ENCODE data around the gene SPACA5. TPM values are rescaled to one million over a fixed set of nuclear protein-coding genes. Genes with fewer than 3 reads are reported as not detected.

SPACA5 gene
- total and polyA plus RNA-seq, 2 donors (not counting 3 experiments of a cell fraction or from before 2014, with no cell fraction given): not detected

- Histone ChIP-seq H3K4me1 (ENCODE audit: control insufficient read depth, extremely low read depth, insufficient read depth, low read length) (no peaks in the 10 kb centered on the region), H3K4me2 (ENCODE audit: insufficient read depth, low read length) (no peak overlapping the region), H3K79me2 (ENCODE audit: control insufficient read depth, insufficient read depth, low read length) (no peaks in the 10 kb centered on the region), H3K36me3 (ENCODE audit: control insufficient read depth in 2 of 2, extremely low read depth in 1 of 2, insufficient read depth in 2 of 2, low read length in 2 of 2) (peaks cover 0 to 2% of the 10 kb centered on the region in 2 experiments), H3K9me1 (replicated peaks; ENCODE audit: control insufficient read depth, extremely low read depth, insufficient read depth, low read length) (no peaks in the 10 kb centered on the region), H2AFZ (ENCODE audit: low read depth, low read length) (no peak overlapping the region), H3K27ac (ENCODE audit: insufficient read depth, low read depth, low read length) (no peak overlapping the region), H3K27me3 (ENCODE audit: control insufficient read depth in 2 of 2, insufficient read depth in 2 of 2, low read length in 2 of 2) (no peaks in the 10 kb centered on the region), H4K20me1 (replicated peaks; ENCODE audit: control insufficient read depth, extremely low read depth, insufficient read depth, low read length) (no peaks in the 10 kb centered on the region), H3K9ac (replicated peaks; ENCODE audit: extremely low read depth, insufficient read depth, low read length) (no peak overlapping the region), H3K4me3 (replicated peaks in 1 of 3; ENCODE audit: insufficient read depth in 1 of 3, low read depth in 1 of 3, low read length in 3 of 3) (no peak overlapping the region), H3K9me3 (replicated peaks; ENCODE audit: control insufficient read depth, insufficient read depth, low read length) (no peaks in the 10 kb centered on the region)
- TF ChIP-seq CTCF (IDR thresholded peaks at IDR 0.05; ENCODE audit: extremely low read depth in 1 of 2, insufficient read depth in 1 of 2, low read depth in 1 of 2, low read length in 2 of 2) (no peak), POLR2AphosphoS5 (IDR thresholded peaks at IDR 0.05; ENCODE audit: insufficient read depth, low read depth, low read length) (no peak), JUN (IDR thresholded peaks at IDR 0.05; ENCODE audit: borderline replicate concordance, insufficient read depth, insufficient read length, low read depth) (no peak), EZH2 (IDR thresholded peaks at IDR 0.05; ENCODE audit: borderline replicate concordance, low read depth, low read length, severe bottlenecking) (no peak), FOS (IDR thresholded peaks at IDR 0.05; ENCODE audit: borderline replicate concordance, insufficient read depth, low read length) (no peak), GATA2 (IDR thresholded peaks at IDR 0.05; ENCODE audit: insufficient read depth, insufficient read length, low read depth, low read length) (no peak), MAX (IDR thresholded peaks at IDR 0.05; ENCODE audit: insufficient read depth, insufficient read length) (no peak), POLR2A (IDR thresholded peaks at IDR 0.05; ENCODE audit: low read depth, low read length) (no peak), MYC (IDR thresholded peaks at IDR 0.05; ENCODE audit: low read depth, low read length) (no peak)
- intact Hi-C loops (cut with micrococcal nuclease) (no loop called here), dilution Hi-C loops (cut with MboI; ENCODE audit: extremely low pct_ligation_motif_present, low sequenced_read_pairs) (no loop called here)
- ChIA-PET CTCF (no interaction called here), POLR2A (no interaction called here)
- no TSS peak for BruUV-seq (replicated peaks)
- no peak for FAIRE-seq
- DNase-seq (ENCODE audit: low read depth, low spot score): no peak
Measured at GRCh38 chrX:48059296-48059639, 52.5 kb downstream of the SPACA5 start.

Other genes starting within 250 kb of the SPACA5 start
- gene ZNF81, start 170.1 kb upstream of the SPACA5 start, total RNA-seq: 6.4 and 9.6 TPM in 2 replicates
- 2.1 and 2.7 TPM in 2 replicates for gene ZNF81, start 170.1 kb upstream of the SPACA5 start, polyA plus RNA-seq
- 3.6 and 3.9 TPM in 2 replicates for gene ZNF182, start 3.0 kb upstream of the SPACA5 start, total RNA-seq
- gene ZNF182, start 3.0 kb upstream of the SPACA5 start, polyA plus RNA-seq: 0.62 and 0.90 TPM in 2 replicates
- gene ZNF630, start 64.7 kb downstream of the SPACA5 start, total RNA-seq: 1.5 and 1.6 TPM in 2 replicates
- 0.87 and 1.0 TPM in 2 replicates for gene ZNF630, start 64.7 kb downstream of the SPACA5 start, polyA plus RNA-seq
- gene SPACA5B, start 123.6 kb downstream of the SPACA5 start, total RNA-seq: not detected in 2 replicates
- gene SPACA5B, start 123.6 kb downstream of the SPACA5 start, polyA plus RNA-seq: not detected in 2 replicates
- not detected in 2 replicates for gene SSX5, start 189.8 kb downstream of the SPACA5 start, total RNA-seq
- not detected in 2 replicates for gene SSX5, start 189.8 kb downstream of the SPACA5 start, polyA plus RNA-seq
- not detected in 2 replicates for gene SSX1, start 248.4 kb downstream of the SPACA5 start, total RNA-seq
- gene SSX1, start 248.4 kb downstream of the SPACA5 start, polyA plus RNA-seq: not detected in 2 replicates